ENCODE measurements around the gene SUMO3.
A peak's percentile ranks its signal among the peaks of the same experiment; 100 is the strongest.

Gene SUMO3

DNA sequence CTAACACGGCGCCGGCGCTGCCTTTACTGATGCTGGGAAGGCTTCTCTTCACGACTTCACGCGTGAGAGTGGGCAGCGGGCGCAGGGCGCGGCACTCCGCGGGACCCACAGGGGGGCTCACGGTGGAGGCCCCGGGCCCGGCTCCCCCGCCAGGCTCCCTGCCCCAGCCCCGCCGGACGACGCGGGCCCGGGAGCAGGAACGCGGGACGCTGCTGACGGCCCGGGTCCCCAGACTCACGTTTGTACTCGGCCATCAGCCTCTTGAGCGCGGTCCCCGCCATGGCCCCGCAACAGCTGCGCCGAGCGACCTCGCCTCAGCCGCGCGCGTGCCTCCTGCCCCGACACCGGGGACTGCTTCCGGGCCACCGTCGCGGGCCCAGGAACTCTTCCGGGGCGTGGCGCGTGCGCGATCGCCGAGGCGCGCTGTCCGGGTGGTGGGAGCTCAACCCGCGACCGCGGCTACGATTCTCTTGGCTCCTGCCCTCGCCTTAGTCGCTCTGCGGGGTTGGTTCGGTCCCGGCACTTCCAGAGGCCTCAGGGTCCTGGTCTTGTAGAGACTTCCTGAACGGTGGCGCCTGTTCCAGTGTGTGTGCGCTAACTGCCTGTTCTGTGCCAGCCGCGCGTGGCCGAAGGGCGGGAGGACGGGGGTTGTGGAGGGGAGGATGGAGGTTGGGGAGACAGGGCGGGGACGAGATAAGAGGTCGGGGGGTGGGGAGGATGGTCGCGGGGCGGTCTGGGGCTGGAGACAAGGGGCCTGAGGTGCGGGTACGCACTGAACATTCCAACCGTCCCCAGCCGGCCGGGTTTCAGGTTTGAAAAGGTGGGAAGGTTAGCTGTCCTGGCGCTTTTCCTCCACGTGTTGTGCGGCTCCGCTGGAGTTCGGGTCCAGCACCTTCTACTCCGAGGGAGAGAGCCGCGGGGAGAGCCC is 16.1 kb downstream of the SUMO3 start, which contains the start of gene UBE2G2:
Gene UBE2G2 (minus strand): TSS at position 353 of the 928 bp plus-strand sequence. CDS start 72 bp downstream, at position 281.
- DNase-seq, result peak; percentile 84

DNA sequence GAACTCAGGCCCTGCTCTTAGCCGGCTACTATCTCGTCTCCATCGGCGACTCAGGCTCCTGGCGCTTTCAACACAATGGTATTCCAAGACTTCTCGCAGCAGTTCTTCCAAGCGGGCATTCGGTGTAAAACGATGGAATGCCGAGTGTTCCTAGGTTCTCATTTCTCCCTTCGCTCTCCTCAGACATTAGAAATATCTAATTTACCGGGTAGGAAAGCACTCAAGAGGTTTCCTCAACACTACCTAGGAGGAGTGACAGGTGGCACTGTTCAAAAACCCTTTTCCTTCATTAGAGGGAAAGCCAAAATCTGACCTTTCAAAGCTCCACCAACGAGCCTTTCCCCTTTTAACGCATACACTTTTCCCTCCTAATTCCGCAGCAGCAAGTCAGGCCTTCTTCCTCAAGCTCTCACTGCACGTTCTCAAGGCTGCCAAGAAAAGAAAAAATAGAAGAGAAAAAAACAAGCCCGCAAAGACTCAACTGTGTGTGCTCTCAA is 16.8 kb downstream of the SUMO3 start:
- peak; percentile 49 for DNase-seq

DNA sequence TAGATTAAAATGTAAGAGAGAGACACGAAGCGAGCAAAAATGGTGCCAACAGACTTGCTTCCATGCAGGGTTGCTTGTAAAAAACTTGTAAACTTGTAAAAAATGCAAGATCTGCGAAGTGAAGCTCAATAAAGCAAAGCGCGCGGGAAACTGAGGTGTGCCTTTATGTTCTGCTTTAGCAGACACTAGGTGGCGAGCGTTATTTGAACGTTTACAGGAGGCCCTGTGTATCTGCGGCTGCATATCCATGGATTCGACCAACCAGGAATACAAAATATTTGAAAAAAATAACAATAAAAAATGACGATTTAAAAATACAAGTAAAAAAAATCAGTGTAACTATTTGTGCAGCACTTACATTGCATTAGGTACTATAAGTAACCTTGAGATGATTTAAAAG is 17.8 kb downstream of the SUMO3 start:
- DNase-seq, result no peak

DNA sequence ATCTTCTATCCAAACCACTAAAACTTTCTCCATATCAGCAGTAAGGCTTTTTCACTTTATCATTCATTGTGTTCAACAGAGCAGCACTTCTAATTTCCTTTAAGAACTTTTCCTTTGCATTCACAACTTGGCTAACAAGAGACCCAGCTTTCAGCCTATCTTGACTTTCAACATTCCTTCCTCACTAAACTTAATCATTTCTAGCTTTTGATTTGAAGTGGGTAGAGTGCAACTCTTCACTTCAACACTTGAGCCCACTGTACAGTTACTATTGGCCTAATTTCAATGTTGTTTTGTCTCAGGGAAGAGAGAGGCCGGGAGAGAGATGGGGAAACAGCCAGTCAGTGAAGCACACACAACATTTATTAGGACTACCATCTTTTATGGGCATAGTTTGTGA is 18.2 kb downstream of the SUMO3 start:
- DNase-seq, result no peak

DNA sequence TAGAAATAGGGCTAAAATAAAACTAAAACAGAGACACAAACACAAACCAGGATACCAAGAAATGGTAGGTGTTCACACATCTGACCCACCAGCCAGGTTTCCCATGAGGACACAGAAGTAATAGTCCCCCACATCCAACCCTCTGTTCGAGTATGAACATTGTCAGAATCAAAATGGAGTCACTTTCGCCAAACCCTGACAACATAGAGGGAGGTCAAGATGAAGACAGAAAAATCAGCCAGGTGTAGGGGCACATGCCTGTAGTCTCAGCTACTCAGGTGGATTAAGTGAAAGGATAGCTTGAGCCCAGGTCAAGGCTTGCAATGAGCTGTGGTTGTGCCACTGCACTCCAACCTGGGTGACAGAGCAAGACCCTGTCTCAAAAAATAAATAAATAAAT is 20.1 kb downstream of the SUMO3 start:
- DNase-seq, result no peak

DNA sequence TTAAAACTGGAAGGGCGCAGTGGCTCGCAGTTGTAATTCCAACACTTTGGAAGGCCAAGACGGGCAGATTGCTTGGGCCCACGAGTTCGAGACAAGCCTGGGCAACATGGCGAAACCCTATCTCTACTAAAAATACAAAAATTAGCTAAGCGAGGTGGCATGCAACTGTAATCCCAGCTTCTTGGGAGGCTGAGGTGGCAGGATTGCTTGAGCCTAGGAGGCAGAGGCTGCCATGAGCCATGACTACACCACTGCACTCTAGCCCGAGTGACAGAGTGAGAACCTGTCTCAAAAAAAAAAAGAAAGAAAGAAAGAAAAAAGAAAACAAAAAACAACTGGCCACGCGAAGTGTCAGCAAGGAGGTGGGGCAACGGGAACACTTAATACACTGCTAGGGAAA is 22.5 kb downstream of the SUMO3 start:
- DNase-seq, result no peak

DNA sequence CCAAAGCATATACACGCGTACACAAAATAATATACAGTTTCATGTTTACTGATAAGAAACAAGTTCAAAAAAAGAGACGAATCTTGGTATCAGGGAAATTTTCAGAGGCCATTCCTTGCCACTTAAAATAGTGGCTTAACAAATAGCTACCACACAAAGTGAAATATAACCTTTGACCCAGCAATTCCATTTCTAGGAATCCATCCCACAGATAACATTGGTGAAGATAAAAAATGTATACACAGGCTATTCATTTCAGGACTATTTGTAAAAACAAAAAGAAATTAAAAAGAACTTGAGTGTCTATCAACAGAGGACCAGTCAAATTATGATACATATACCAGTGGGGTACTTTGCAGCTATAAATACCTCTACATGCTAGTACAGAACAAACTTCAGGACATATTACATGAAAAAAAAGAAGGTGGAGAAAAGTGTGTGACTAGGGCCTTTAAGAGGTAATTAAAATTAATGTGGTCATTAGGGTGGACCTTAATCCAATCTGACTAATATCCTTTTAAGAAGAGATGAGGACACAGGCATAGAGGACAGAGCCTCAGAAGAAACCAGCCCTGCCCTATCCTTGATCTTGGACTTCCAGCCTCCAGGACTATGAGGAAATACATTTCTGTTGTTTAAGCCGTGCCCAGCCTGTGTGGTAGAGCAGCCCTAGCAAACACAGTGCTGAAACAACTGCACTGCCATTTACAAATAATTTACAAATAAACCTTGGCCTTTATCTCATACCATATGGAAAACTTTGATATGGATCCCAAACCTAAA is 24.1 kb downstream of the SUMO3 start:
- no peak for DNase-seq

DNA sequence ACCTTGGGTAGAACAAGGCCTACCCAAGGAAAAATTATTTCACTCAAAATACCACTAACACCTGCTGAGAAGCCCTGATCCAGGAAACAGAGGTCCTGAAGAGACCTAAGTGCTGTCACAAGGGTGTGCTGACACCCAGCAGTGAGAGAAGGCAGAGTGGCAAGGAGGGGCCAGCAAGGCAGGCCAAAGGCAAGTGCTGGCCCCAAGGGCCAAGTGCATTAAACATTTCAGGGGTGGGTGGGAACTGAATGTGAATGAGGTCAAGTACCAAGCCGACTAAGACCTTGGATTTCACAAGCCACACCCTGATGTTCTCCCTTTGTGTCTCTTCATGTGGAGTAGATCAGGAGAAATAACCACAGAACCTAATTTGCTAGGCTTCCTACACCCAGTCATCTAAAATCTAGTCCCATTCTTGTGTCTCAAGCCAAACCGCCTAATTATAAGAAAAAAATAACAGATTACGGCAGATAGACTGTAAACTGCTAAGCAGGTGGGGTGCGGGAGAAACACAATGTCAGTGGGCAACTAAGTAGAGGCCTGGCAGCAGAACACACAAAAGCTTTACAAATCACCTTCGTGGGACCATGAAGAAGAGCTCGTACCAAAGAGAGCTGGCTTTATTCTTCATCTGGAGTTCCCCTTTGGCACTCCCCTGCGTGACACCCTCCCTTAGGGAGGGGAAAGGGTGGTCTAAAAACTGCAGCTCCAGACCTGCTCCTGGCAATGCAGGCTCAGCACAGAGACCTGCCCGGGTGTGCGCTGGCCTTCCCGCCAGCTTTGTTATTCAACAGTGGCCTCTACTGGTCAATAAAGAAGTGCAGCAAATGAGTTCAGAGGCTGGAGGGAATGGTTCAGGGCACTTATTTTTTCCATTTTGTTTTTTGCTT is 24.9 kb downstream of the SUMO3 start:
- peak; percentile 53 for DNase-seq

DNA sequence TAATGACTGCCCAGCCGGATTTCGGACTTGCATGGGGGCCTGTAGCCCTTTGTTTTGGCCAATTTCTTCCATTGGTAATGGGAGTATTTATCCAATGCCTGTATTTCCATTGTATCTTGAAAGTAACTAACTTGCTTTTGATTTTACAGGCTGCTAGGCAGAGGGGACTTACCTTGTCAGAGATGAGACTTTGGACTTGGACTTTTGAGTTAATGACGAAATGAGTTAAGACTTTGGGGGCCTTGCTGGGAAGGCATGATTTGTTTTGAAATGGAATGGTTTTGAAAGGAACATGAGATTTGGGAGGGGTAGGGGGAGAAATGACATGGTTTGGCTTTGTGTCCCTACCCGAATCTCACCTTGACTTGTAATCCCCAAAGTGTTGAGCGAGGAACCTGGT is 25.9 kb downstream of the SUMO3 start:
- no peak for DNase-seq

DNA sequence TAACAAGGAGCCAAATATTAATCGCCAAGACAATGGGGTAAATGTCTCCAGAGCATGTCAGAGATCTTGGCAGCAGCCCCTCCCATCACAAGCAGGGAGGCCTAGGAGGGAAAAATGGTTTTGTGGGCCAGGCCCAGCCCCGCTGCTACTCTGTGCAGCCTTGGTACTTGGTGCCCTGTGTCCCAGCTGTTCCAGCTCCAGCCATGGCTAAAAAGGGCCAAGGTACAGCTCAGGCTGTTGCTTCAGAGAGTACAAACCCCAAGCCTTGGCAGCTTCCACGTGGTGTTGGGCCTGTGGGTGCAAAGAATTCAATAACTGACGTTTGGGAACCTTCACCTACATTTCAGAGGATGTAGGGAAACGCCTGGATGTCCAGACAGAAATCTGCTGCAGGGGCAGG is 26.6 kb downstream of the SUMO3 start:
- no peak for DNase-seq

DNA sequence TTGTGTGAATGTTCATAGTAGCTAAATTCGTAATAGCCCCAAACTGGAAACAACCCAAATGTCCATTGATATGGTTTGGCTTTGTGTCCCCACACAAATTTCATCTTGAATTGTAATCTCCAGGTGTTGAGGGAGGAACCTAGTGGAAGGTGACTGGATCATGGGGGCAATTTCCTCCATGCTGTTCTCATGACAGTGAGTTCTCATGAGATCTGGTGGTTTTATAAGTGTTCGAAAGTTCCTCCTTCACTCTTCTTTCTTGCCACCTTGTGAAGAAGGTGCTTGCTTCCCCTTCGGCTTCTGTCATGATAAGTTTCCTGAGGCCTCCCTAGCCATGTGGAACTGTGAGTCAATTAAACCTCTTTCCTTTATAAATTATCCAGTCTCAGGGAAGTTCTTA is 27.5 kb downstream of the SUMO3 start:
- no peak for DNase-seq

DNA sequence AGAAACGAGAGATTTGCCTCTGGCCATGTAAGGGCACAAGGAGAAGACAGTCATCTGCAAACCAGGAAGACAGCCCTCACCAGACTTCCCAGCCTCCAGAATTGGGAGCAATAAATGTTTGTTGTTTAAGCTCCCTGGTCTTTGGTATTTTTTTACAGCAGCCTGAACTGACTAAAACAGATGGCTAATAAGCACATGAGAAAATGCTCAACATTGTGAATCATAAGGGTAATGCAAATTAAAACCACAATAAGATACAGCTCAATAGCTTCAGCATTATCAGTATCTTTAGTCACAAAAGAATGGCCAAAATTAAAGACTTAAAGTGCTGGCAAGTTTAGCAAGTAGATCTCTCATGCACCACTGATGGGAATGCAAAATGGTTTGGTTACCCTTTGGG is 28.0 kb downstream of the SUMO3 start:
- DNase-seq, result no peak

DNA sequence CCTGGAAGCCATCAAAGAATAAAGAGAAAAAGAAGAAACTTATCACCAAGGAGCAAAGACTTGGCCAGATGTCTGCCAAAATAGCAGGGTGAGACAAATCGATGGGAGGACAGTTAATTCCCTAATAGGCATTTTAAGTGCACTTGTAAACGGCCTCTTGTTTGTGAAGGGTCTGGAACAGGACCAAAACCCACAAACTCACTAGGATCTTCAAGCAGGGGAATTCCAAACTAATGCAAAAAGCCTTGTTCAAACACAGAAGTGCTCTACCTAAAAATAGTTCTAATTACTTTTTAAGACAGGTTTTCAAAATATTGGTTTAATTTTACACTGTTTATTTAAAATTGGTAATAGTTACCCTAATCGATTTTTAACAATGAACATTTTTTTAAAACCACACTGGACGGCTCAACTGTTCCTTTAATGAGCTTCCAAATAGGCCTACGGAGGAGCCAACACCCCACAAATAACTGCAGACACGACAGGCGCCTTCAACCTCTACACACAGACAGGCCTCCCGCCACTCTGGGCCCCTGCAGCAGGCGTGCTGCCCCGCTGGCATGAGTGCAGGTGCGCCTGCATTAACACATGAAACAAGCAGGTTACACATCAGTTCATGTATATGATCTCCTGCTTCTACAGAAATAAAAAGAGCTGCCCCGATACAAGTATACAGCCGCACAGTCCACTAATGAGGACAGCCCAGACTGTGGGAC is 32.1 kb downstream of the SUMO3 start:
- DNase-seq, result peak; percentile 80

DNA sequence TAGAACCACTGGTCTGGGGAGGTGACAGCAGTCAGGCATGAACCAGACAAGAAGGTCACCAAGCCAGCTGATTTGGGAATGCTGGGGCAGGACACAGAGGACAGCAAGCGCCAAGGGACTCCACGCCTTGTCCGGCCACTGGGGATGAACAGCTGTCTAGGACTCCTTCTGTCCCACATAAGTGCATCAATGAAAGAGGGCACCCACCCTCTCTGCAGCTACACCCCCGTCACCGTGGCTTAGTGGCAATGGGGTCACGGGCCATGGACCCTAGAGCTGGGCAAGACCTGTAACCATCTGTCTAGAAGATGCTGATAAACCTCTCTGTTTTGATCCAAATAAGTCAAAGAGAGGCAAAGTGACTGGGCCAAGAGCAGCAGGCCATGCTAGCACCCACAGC is 33.1 kb downstream of the SUMO3 start:
- DNase-seq, result no peak

DNA sequence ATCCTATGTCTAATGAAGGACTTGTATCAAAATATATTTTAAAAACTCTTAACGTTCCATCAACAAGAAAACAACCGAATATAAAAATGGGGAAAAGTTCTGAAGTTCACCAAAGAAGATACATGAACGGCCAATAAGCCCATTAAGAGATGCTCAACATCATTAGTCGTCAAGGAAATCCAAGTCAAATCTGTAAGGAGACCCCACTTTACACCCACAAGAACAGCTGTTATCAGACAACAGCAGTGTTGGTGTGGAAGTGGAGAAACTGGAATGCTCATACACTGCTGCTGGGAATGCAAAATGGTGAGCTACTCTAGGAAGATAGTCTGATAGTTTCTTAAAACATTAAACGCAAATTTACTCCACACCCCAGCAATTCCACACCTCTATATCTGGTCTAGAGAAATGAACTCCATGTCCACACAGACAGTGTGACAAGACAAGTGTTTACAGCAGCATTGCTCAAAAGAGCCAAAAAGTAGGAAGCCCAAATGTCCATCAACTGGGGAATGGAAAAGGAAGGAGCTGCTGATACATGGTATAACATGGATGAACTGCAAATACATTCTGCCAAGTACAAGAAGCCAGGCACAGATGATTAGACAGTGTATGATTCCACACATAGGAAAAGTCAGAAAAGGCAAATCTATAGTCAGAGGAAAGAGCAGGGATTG is 34.7 kb downstream of the SUMO3 start:
- no peak for DNase-seq

DNA sequence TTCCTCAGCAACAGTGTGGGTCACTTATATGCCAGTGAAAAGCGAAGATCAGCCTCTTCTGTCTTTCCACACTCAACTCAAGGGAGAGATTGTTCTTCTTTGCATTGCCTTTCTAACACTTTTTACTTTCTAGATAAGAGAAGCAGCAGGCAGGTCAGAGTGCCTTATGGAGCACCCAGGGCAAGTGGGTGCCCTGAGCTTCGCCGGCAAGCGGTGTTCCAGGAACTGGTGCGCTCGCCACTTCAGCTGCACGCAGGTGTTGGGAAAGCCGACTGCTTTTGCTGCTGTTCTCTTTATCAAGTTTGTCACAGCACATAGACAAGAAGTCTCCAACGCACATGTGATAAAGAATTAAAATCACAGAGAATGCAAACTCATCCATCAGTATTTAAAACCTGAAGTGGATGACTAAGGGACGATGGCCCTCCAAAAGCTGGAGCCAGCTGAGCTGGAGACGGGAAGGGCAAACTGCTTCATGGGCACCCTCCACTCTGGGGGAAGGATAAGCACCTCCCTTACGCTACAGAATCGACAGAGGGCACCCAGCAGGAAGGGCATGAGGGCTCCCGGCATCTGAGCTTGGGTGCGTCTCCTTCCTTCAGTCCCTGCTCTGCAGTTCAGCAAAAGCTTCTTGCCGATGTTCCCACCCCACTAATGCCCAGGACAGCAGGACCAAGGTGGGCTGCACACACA is 36.9 kb downstream of the SUMO3 start:
- no peak for DNase-seq

DNA sequence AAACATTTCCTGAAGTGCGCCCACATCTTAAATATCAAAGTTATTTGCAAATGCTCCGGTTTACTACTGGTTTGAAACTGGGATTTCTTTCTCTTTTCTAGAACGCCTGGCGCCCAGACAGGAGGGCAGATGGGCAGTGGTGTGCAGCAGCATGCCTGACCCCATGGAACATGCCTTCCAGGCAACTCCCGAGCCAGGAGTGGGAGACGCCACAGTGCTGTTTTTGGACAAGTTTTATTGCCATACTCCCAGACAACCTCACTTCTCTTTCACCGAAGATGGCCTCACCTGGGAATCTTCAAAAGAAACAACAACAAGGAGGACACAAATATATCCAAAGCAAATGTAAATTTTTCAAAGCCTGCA is 37.7 kb downstream of the SUMO3 start:
- DNase-seq, result no peak

DNA sequence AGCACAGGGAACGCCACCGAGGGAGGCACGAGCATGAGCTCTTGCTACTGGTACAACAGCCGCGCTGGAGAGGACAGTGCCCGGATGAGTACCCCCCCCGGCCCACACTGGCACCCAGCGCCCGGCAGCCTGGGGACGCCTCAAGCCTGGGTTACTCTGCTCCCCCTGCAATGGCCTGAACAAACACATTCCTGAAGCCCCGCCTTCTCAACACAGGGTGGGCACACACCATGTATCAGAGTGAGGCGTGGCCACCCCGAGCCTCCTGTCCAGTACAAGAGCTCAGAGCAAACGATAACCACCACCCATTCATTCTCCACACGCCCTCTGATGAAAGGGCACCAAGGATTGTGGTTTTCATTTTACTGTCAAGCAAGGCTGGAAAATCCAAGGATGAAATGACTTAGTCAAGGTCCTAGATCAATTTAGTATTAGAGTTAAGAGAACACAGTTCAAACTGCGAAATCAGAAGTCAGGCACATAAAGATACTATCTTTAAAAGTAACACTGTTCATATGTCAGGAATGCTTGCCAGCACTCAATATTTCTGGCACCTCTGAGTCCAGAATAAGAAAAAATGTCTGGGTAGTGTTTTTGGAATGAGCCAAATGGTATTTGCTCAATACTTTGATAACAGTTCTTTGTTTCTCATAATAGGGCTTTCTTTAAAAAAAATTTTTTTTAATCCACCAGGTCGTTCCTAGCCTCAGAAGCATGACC is 38.3 kb downstream of the SUMO3 start:
- DNase-seq, result no peak

DNA sequence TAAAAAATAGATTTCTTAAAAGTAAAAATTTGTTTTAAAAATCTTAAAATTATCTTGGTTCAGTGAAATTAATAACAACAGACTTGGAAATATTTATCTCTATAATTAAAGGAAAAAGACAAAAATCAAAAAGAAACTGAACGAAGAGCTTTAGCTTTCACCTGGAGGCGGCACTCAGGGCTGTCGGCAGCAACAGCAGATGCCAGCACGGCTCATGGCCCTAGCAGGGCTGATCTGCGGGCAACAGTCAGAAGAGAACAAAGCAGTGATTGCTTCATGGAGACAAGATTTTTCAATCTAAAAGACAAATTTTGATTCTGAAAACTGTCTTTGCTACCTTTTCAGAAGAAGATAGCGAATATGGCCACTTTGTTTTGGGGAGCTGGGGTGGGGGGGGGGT is 38.9 kb downstream of the SUMO3 start:
- no peak for DNase-seq

DNA sequence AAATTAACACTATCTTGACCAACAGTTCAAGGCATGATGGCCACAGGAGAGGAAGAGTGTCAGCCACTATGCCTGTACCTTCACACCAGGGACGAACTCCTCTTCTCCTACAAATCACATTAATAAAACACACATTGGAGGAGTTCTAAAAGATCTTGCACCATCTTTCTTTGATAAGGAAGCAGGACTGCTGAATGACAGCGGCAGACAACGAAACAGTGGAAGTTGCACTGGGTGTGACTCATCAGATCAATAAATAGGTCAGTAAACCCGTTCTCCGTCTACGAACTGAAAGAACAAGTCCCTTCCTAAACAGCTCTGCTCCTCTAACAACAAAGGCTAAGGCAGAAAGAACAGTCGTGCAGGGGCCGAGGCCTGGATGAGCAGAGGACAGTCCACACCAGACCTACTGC is 39.4 kb downstream of the SUMO3 start:
- DNase-seq, result no peak
